B cell (primary cell): ENCODE results near the gene RGCC.

Experiments used
- CTCF ChIP-seq: fragments of 200-600 bp; IDR thresholded peaks from one replicate; pipeline ENCODE4 v1.8.0; 2022; ENCODE audit warnings: antibody characterized with exemption, mild to moderate bottlenecking
- EZH2 ChIP-seq: IDR thresholded peaks from 2 replicates; pipeline ENCODE4 v1.6.1; 2012; ENCODE audit warnings: borderline replicate concordance, low read depth, mild to moderate bottlenecking, moderate library complexity, low read length; ENCODE audit not compliant: insufficient read depth, poor library complexity, severe bottlenecking

GRCh38 chr13:41506312-41506711 is 49.0 kb downstream of the RGCC start:
- TF ChIP-seq CTCF (no peak), EZH2 (no peak)
